Middle frontal gyrus (tissue), 1 donor: ENCODE measurements around the gene ATP2B2.

ENCODE experiments used
- DNase-seq: peaks from one replicate; pipeline ENCODE4 v3.0.0-alpha.2; 2015; ENCODE audit warnings: low spot score; ENCODE audit errors: extremely low spot score

The ATP2B2 gene

DNA sequence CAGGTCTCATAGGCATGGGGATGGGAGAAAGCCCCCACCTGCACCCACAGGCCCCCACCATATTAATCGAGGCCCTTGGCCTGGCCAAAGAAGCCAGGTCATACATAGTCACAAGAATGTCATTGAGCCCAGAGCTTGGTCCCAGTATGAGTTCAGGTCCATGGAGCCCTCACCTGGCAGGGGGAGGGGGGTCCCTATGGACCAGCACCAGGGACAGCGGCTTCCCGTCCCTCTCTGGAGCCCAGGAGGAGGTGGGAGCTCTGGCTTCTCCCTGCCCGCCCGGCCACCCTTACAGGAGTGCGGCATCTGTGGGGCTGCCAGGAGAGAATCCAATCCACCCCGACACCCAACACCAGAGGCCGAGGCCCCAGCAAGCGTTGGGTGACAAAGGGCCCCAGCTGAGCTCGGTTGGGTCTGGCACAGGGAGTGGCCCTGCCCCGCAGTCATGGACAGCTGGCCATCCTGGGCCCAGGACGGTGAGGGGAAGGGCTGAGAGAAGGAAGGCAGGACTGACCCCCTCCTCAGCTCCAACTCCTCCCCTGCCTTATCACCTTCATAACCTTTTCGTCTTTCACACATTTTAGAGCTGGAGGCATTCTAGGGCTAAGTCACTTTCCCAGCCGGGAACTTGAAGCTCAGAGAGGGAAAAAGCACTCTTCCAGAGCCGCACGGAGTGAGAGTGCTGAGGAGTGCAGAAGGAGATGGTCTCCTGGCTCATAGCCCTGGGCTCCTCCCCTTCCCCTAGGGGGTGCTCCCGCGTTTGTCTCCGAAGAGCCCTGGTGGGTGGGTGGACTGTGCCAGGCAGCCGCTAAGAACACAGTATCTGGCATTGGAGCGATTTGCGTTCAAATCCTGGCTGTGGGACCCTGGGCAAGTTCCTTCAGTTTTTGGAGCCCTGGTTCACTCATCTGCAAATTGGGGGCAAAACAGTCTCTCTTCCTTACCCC lies 54.6 kb downstream of the ATP2B2 start:
- DNase-seq, result no peak

DNA sequence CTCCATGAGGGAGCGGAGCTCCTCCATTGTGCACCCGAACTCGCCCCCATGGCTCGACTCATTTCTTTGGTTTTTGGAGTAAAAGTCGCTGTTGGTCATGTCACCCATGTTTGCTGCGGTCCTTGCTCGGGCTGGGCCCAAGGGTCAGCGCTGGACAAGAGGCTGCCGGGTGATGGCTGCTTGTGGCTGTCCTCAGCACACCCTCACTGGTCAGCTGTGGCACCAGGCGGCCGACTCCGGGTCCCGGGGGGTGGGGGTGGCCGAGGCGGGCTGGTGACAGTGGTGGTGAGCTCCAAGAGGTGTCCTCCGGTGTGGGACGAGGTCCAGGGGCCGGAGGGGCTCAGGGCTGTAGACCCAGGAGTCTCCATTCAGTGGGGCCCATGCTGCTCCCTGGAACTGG lies 56.0 kb downstream of the ATP2B2 start:
- DNase-seq, result no peak

- no peak for DNase-seq
Observed at GRCh38 chr3:10448544-10448943, 56.8 kb downstream of the ATP2B2 start.

GRCh38 chr3:10447527-10448260 lies 57.7 kb downstream of the ATP2B2 start:
- DNase-seq, result no peak

GRCh38 chr3:10447110-10447509 lies 58.3 kb downstream of the ATP2B2 start:
- DNase-seq, result no peak

GRCh38 chr3:10445561-10446175 lies 59.7 kb downstream of the ATP2B2 start:
- DNase-seq, result no peak

DNA sequence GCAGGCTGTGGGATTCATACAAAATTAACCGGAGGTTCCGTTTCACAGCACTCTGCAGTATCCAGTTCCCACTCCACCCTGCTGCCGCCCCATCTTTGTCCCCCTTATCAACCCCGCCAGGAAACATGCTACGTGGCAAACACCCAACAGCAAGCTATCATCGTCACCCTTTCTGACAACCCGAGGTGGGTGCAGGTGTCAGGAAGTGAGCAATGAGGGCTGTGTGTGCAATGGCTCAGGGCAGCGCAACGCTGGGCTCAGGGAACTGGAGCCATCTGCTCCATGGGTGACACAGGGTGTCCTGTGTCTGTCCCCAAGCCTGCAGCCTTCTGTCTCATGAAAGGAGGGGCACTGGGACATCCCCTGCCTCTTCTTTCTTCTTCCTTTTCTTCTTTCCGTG lies 60.9 kb downstream of the ATP2B2 start:
- no peak for DNase-seq

- no peak for DNase-seq
Observed at GRCh38 chr3:10444110-10444429, 61.3 kb downstream of the ATP2B2 start.

- DNase-seq, result no peak
Observed at GRCh38 chr3:10443272-10444109, 61.9 kb downstream of the ATP2B2 start.

DNA sequence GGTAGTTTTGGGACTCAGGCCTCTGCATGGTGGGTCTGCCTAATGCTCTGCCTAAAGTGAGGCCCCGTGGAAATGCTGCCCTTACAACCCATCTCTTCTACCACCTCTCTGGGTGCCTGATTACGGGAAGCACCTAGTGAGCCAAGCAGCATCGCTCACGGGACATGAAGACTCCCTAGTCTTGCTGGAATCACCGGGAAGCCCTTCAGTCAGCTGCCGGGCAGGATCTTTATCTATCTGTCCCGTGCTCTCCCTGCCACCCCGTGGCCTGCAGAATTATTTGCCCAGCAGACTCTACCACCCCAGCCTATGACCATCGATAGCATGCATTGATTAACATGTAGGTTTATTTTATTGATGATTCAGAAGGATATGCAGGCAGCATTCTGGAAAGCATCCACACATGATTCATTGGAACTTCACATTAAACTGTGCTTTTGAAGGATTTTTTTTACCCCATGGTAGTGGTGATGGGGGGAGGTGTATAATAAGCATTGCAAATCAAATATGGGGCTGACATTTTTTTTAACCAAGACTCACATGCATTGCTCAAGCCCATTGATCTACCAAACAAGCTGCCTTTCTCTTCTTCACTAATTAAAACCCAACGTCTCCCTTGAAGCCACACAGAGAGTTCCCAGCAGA lies 63.1 kb downstream of the ATP2B2 start:
- DNase-seq, result no peak

DNA sequence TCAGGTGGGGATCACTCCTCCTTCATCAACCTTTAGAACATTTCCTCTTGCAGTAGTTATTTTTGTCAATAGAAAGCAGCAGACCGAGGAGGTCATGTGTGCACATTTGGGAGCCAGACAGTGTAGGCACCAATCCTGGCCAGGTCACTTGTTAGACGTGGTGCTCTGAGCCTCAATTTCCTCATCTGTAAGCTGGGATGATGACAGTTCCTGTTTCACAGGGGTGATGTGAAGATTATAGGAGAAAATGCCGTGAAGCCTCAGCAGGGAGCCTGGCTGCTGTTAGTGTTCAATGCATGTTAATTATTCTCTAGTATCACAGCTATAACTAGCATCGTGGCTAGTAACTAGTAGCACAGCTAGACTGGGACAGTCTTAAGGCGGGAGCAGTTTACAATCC lies 64.7 kb downstream of the ATP2B2 start:
- no peak for DNase-seq

DNA sequence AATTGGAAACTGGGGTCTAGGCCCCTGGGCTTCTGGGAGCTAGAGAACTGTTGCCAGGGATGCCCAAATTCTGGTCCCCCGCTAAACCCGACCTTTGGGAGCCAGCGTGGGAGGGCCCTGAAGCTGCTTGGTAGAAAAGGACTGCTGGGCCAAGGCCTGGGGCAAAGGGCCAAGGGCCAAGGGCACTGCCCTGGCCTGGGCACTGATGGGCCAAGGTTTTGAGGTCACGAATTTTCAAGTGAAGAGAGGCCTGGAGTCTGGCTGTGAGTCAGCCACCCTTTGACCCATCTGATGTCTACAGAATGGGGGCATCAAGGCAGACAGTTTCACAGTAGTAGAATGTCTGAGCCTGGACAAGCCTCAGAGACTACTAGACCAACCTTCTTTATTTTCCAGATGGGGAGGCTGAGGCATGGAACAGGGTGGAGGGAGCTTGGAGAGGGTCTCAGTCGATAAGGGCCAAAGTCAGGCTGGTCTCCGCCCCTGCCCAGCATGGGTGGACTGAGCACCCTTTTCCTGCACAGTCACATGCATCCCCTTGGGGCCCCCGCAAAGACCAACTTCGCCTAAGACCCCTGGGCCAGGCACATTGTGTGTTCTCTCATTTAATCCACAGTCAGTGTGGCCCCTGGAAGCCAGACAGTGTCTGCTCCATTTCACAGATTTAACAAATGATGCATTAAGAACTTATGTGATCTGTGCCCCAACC lies 66.3 kb downstream of the ATP2B2 start:
- no peak for DNase-seq

DNA sequence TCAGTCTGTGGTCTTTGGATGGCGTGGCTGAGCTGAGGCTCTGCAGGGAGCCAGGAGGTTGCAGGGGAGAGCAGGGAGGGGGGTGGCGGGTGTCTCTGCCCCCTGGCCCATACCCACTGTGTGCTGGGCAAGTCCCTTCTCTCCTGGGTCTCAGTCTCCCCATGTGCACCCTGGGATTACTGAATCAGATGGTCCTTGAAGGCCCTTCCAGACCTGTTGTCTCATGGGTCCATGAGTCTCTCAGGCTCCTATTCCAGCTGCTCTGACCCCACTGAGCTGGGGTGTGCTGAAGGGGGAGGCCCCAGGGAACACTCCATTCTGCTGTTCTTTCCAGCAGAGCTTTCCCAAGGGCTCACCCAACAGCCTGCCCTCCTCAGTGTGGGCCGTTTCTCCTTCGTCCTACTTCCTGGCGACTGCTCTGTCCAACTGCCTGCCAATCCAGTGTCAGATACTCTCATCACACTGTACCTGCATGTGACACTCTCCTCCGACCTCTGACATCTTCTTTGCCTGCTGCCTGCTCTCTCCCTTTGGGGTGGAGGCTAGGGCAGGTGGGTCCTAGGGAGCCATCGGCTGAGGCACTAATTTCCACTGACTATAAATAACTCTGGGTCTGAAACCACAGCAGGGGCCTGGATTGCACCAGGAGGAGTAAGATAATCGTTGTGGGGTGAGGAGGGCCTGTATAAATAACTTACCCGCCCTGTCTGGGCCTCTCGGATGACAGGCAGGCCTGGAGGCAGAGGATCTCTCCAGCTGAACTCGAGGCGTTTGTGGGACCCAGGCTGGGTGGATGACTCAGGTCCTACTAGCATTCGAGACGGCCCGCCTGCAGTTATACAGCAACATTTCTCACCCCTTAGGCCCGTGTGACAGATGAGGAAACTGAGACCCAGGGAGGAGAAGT lies 67.1 kb downstream of the ATP2B2 start:
- DNase-seq, result no peak

DNA sequence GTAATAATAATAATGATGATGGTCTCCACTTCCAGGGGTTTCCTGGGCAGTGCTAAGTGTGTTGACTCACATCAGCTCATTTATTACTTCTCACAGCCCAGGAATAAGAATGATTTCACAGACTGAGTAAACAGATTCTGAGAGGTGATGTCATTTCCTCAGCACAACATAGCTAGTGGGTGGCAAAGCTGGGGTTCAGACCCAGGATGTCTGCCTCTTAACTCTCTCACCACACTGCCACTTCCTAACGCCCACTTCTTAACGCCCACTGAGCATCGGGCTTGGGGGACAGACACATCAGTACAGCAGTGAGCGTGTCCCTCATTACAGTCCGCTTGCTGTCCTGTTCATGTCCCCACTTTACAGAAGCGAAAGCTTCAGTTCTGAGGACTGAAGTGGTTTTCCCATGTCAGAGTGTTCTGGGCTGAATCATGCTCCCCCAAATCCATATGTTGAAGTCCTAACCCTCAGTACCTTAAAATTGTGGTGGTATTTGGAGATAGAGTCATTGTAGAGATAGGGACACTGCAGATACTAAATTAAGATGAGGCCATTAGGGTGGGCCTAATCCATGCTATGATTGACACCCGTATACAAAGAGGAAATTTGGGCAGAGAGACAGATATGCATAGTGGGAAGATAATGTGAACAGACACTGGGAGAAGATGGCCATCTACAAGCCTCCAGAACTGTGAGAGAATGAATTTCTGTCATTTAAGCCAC lies 68.0 kb downstream of the ATP2B2 start:
- no peak for DNase-seq

- no peak for DNase-seq
Observed at GRCh38 chr3:10435850-10436249, 69.5 kb downstream of the ATP2B2 start.

- DNase-seq, result no peak
Observed at GRCh38 chr3:10434938-10435336, 70.4 kb downstream of the ATP2B2 start.

DNA sequence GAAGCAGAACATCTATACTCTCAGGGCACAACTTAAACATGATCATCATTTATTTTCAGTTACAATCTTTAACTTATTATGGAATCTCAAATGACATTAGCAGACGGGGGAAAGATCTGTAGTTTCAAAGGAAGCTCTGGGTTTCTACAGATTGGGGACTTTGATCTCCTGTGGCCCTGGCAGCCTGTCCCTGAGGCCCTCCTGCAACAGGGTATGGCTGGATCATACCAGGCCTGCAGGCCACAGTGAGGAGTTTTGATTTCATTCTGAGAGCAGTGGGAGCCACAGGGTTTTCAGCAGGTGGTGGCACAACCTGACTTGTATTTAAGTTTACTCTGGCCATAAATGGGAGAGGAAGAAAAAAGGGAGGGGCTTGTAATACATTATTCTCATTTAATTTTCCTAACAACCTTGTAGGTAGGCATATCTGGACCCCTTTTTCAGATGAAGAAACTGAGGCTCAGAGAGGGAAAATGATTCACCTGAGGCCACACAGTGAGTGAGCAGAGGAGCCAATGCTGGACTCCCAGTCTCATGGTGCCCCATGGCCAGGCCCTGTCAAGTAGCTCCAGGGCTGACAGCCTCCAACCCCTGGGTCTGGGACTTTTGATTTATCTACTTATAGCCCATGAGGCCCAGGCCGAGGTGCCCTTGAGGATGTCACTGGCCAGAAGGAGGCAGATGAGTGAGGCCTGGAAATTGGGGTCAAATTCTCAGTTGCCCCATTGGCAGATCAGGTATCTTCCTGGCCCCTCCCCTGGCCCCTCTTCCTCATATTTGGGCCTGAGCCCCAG lies 71.0 kb downstream of the ATP2B2 start:
- DNase-seq, result no peak

DNA sequence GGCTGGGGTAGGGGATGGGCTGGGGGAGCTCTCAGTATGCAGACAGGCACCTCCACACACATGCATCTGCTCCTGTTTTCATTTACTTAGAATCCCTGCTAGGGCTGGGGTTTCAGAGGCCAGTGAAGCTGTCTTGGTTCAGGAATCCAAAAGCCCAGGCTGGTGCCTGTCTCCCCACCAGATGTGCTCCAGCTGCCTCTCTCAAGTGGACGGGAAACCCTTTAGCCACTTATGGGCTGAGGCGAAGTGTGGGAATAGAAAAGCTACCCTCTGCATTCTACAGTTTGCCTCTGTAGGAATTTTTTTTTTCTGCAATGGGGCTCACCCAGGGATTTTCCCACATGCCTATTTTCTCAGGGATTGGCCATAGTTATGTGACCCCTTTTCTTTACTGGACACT lies 72.5 kb downstream of the ATP2B2 start:
- DNase-seq, result no peak
